Activated CD4-positive, alpha-beta T cell treated with anti-CD3 and anti-CD28 coated beads for 36 hours (primary cell): ENCODE results near the gene HUWE1. TPM values are rescaled to one million over a fixed set of nuclear protein-coding genes. Genes with fewer than 3 reads are reported as not detected.
A peak's percentile ranks its signal among the peaks of the same experiment; 100 is the strongest.

Experiments used
- ATAC-seq: fragments of 200-7000 bp; cut with Tn5 transposase; one replicate; pipeline ENCODE4 v1.10.0; 2021; ENCODE audit warnings: mild to moderate bottlenecking, moderate library complexity
- CTCF ChIA-PET: fragments of 350-600 bp; sonication (Branson Sonifier 250); formaldehyde crosslinking; loops from one replicate; lab custom pipeline; 2021; ENCODE audit warnings: antibody characterized with exemption; lab: Charles Lee
- POLR2A ChIA-PET: fragments of 350-600 bp; sonication (Branson Sonifier 250); formaldehyde crosslinking; loops from one replicate; lab custom pipeline; 2021; ENCODE audit warnings: antibody characterized with exemption, inconsistent platforms; lab: Charles Lee
- DNase-seq: peaks from one replicate; pipeline ENCODE4 v3.0.0-alpha.2; 2020
- H3K27ac Mint-ChIP-seq: one replicate; pipeline ENCODE4 v1.8.0; 2021; ENCODE audit warnings: mixed read lengths
- H3K27me3 Mint-ChIP-seq: one replicate; pipeline ENCODE4 v1.8.0; 2021; ENCODE audit warnings: mixed read lengths
- H3K36me3 Mint-ChIP-seq: one replicate; pipeline ENCODE4 v1.8.0; 2021; ENCODE audit warnings: low read depth, mixed read lengths
- H3K4me1 Mint-ChIP-seq: one replicate; pipeline ENCODE4 v1.8.0; 2021; ENCODE audit warnings: mixed read lengths
- H3K4me3 Mint-ChIP-seq: one replicate; pipeline ENCODE4 v1.8.0; 2021; ENCODE audit warnings: mild to moderate bottlenecking, moderate library complexity, mixed read lengths
- H3K9me3 Mint-ChIP-seq: one replicate; pipeline ENCODE4 v1.8.0; 2021; ENCODE audit warnings: low read depth, mixed read lengths
- intact Hi-C, 2 experiments: fragments of 100-400 bp; cut with DNase I in 1 of 2; cut with micrococcal nuclease in 1 of 2; formaldehyde crosslinking; loops; one replicate each; pipeline versions ENCODE4 v1.14.2 to v1.15.1; 2022 to 2024; cut with DNase I, micrococcal nuclease
- total RNA-seq, 2 experiments: library from RNA; stranded (reverse); gene quantifications; one replicate each; pipeline ENCODE4 v1.2.3, GENCODE V29; 2021

The HUWE1 gene
- total RNA-seq, 2 experiments from 2014 or later = 513 to 554 TPM

DNA sequence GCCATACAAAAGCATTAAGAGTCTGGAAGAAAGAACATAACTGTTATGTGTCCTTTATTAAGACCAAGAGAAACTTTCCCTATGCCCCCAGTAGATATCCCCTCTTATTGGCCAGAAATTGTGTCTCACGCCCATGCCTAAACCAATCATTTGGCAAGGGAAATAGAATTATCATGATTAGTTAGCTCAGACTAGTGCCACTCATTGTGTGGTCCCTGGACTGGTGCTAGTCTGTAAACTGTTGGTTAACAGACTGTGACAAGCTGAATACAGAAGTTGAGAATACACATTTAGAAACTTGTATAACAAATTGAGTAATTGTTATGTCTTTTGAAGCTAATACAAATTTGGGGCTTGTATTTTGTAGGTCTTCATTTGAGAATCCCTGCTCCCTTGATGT lies 8.1 kb upstream of the HUWE1 start:
- H3K27ac Mint-ChIP-seq = no peak overlapping the region
- peaks cover 16% of the 10 kb centered on the region for H3K4me1 Mint-ChIP-seq
- ATAC-seq (no peak), DNase-seq (no peak)
- ChIA-PET CTCF (no interaction called here), POLR2A (no interaction called here)
- intact Hi-C loops = no loop called here
- H3K9me3 Mint-ChIP-seq = no peaks in the 10 kb centered on the region
- H3K36me3 Mint-ChIP-seq = peaks cover 2% of the 10 kb centered on the region
- H3K27me3 Mint-ChIP-seq = no peaks in the 10 kb centered on the region
- no peak overlapping the region for H3K4me3 Mint-ChIP-seq

DNA sequence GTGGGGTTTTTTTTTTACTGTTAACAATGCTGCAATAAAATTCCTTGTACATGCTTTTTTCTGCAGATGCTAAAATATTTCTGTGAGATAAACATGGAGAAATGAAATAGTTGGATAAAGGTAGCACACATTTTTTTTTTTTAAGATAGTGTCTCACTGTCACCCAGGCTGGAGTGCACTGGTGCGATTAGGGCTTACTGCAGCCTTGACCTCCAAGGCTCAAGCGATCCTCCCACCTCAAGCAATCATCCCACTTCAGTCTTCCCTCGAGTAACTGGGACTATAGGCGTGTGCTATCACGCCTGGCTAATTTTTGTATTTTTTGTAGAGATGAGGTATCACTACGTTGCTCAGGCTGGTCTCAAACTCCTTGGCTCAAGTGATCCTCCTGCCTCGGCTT lies 1.8 kb upstream of the HUWE1 start:
- no peaks in the 10 kb centered on the region for H3K27me3 Mint-ChIP-seq
- H3K4me1 Mint-ChIP-seq = peaks cover 4% of the 10 kb centered on the region
- ChIA-PET POLR2A (no interaction called here), CTCF (no interaction called here)
- peaks cover 13% of the 10 kb centered on the region for H3K36me3 Mint-ChIP-seq
- ATAC-seq = no peak
- H3K27ac Mint-ChIP-seq = no peak overlapping the region
- no peak for DNase-seq
- no peak overlapping the region for H3K4me3 Mint-ChIP-seq
- H3K9me3 Mint-ChIP-seq = no peaks in the 10 kb centered on the region
- intact Hi-C loops = loop anchor here in 1 of 2 experiments (10.0 kb wide), 2 partner anchors 667 to 1477 kb away; partner anchors contain the start of gene WNK3

GRCh38 chrX:53685711-53686110 lies 808 bp downstream of the HUWE1 start:
- peak overlapping the region; percentile 93 for H3K27ac Mint-ChIP-seq
- ATAC-seq (no peak), DNase-seq (no peak)
- peak overlapping the region; percentile 80 for H3K4me3 Mint-ChIP-seq
- ChIA-PET CTCF (interaction anchor here (0.6 kb wide), 1 partner anchor 48 kb away, joined by 4 read pairs; no protein-coding TSS in a partner anchor), POLR2A (interaction anchor here (1.9 kb wide), 2 partner anchors 29 to 31 kb away, joined by 10 to 16 read pairs; no protein-coding TSS in a partner anchor)
- H3K27me3 Mint-ChIP-seq = no peaks in the 10 kb centered on the region
- H3K9me3 Mint-ChIP-seq = no peaks in the 10 kb centered on the region
- intact Hi-C loops = loop anchor here (2.0 to 10.0 kb wide), 4 partner anchors 147 to 1479 kb away; partner anchors contain the start of genes FAM120C (in 1 of the 2) and WNK3 (in 1 of the 2)
- H3K36me3 Mint-ChIP-seq = peaks cover 33% of the 10 kb centered on the region
- peaks cover 11% of the 10 kb centered on the region for H3K4me1 Mint-ChIP-seq

DNA sequence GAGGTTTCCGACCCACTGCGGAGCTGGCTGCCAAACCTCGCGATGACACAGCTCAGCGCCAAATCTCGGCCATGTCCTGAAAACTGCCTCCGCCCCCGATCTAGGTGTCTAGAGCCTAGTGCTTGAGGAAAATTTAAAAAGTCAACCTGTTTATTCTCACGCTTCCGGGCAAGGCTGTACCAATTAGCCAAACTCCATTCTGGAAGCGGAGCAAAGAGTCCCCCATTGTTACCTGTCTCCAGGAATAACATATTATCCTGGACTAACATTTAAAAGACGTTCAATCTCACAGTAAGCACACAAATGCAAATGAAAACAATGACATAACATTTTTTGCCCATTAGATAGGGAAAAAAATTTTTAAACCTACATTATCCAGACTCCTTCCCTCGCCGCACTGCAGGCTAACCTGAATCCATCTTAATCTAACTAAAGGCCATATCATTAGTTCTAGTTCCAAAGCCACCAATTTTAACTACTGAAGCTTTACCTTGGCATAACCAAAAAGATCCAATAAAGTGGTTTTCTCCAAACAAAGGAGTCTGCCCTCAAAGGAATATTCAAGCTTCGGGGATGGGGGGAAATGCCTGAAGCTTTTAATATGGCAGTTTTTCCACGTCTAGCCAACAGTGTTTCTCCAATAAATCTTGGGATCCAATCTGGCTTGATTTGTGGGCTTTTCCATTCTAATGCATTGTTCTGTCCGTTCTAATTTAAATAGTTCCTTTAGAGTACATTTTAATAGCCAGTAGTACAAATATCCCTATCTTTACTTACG lies 1.9 kb downstream of the HUWE1 start:
- ChIA-PET POLR2A (interaction anchor here (0.6 to 2.8 kb wide), 8 partner anchors 31 to 955 kb away, joined by 3 to 42 read pairs (median 4); partner anchors contain the start of gene SMC1A), CTCF (interaction anchor here (0.6 to 1.1 kb wide), 10 partner anchors 19 to 558 kb away, joined by 3 to 7 read pairs (median 3); no protein-coding TSS in a partner anchor)
- ATAC-seq (no peak), DNase-seq (no peak)
- Mint-ChIP-seq H3K27ac (peak overlapping the region; percentile 93), H3K4me3 (peak overlapping the region; percentile 80), H3K27me3 (no peaks in the 10 kb centered on the region), H3K4me1 (peaks cover 22% of the 10 kb centered on the region), H3K36me3 (peaks cover 43% of the 10 kb centered on the region), H3K9me3 (no peaks in the 10 kb centered on the region)
- intact Hi-C loops = loop anchor here (1.0 to 10.0 kb wide), 15 partner anchors 30 to 1480 kb away; partner anchors contain the start of genes FAM120C (in 2 of the 2), PHF8 (in 2 of the 2), MAGED2 (in 1 of the 2) and RIBC1 (in 1 of the 2)

- peak overlapping the region; percentile 80 for H3K4me3 Mint-ChIP-seq
- peaks cover 28% of the 10 kb centered on the region for H3K4me1 Mint-ChIP-seq
- peaks cover 49% of the 10 kb centered on the region for H3K36me3 Mint-ChIP-seq
- ATAC-seq (peak; percentile 76), DNase-seq (peak; percentile 94)
- no peaks in the 10 kb centered on the region for H3K9me3 Mint-ChIP-seq
- POLR2A ChIA-PET = interaction anchor here (0.5 to 2.8 kb wide), 9 partner anchors 27 to 955 kb away, joined by 3 to 42 read pairs (median 4); partner anchors contain the start of gene SMC1A
- peak overlapping the region; percentile 93 for H3K27ac Mint-ChIP-seq
- intact Hi-C loops = loop anchor here (1.0 to 10.0 kb wide), 16 partner anchors 31 to 1481 kb away; partner anchors contain the start of genes FAM120C (in 2 of the 2), PHF8 (in 2 of the 2), MAGED2 (in 1 of the 2) and RIBC1 (in 1 of the 2)
- CTCF ChIA-PET = interaction anchor here (0.6 to 1.1 kb wide), 9 partner anchors 20 to 557 kb away, joined by 3 to 7 read pairs (median 3); no protein-coding TSS in a partner anchor
- no peaks in the 10 kb centered on the region for H3K27me3 Mint-ChIP-seq
Measured at GRCh38 chrX:53683556-53684414, 2.7 kb downstream of the HUWE1 start.

- peaks cover 36% of the 10 kb centered on the region for H3K4me1 Mint-ChIP-seq
- CTCF ChIA-PET = interaction anchor here (0.7 kb wide), 1 partner anchor 34 kb away, joined by 3 read pairs; no protein-coding TSS in a partner anchor
Measured at GRCh38 chrX:53682885-53683555, 3.5 kb downstream of the HUWE1 start.

DNA sequence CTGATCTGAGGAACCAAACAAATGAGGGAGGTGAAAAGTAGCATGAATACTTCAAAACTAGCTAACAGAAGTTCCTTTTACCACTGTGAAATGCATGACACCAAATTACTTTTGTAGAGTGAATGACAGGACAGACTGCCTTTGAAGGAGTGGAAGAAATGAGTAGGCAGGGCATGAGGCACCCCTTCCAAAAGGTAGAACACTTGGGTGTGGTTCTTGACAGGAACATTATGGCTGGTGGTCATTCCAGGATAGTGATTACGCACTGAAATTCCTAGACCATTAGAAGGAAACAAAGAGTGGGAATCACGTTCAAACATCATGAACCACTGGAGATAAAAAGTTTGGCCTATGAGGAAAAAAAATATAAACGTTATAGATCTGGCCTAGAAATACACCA lies 4.9 kb downstream of the HUWE1 start:
- peaks cover 62% of the 10 kb centered on the region for H3K36me3 Mint-ChIP-seq
- intact Hi-C loops = loop anchor here (5.0 to 10.0 kb wide), 5 partner anchors 51 to 1483 kb away; partner anchors contain the start of genes MAGED2 (in 1 of the 2), PHF8 (in 1 of the 2) and WNK3 (in 1 of the 2)
- ChIA-PET POLR2A (no interaction called here), CTCF (interaction anchor here (0.7 to 1.2 kb wide), 2 partner anchors 52 to 487 kb away, joined by 3 to 4 read pairs; no protein-coding TSS in a partner anchor)
- ATAC-seq = no peak
- no peaks in the 10 kb centered on the region for H3K27me3 Mint-ChIP-seq
- H3K27ac Mint-ChIP-seq = peak overlapping the region; percentile 95
- peak; percentile 43 for DNase-seq
- no peaks in the 10 kb centered on the region for H3K9me3 Mint-ChIP-seq
- H3K4me1 Mint-ChIP-seq = peaks cover 42% of the 10 kb centered on the region
- H3K4me3 Mint-ChIP-seq = peak overlapping the region; percentile 80

More at GRCh38 chrX:53682885-53683555, 3.5 kb downstream of the HUWE1 start:
- Mint-ChIP-seq H3K27ac (peak overlapping the region; percentile 93), H3K36me3 (peaks cover 55% of the 10 kb centered on the region), H3K4me3 (peak overlapping the region; percentile 80), H3K27me3 (no peaks in the 10 kb centered on the region), H3K9me3 (no peaks in the 10 kb centered on the region)
- ATAC-seq (no peak), DNase-seq (peak; percentile 55)
- POLR2A ChIA-PET = interaction anchor here (0.5 to 2.8 kb wide), 3 partner anchors 27 to 84 kb away, joined by 3 to 42 read pairs (median 3); no protein-coding TSS in a partner anchor
- intact Hi-C loops = loop anchor here (1.0 to 10.0 kb wide), 6 partner anchors 49 to 1482 kb away; partner anchors contain the start of genes MAGED2 (in 1 of the 2), PHF8 (in 1 of the 2) and WNK3 (in 1 of the 2)

GRCh38 chrX:53678667-53679066 lies 7.9 kb downstream of the HUWE1 start:
- no peaks in the 10 kb centered on the region for H3K27me3 Mint-ChIP-seq
- DNase-seq = no peak
- H3K9me3 Mint-ChIP-seq = no peaks in the 10 kb centered on the region
- H3K4me1 Mint-ChIP-seq = peaks cover 66% of the 10 kb centered on the region
- intact Hi-C loops = no loop called here
- no peak for ATAC-seq
- H3K27ac Mint-ChIP-seq = no peak overlapping the region
- ChIA-PET CTCF (interaction anchor here (0.6 to 1.4 kb wide), 8 partner anchors 9 to 365 kb away, joined by 3 to 5 read pairs (median 3); no protein-coding TSS in a partner anchor), POLR2A (interaction anchor here (0.6 to 0.8 kb wide), 2 partner anchors 9 to 35 kb away, joined by 3 read pairs; no protein-coding TSS in a partner anchor)
- peak overlapping the region; percentile 41 for H3K4me3 Mint-ChIP-seq
- H3K36me3 Mint-ChIP-seq = peaks cover 71% of the 10 kb centered on the region

- H3K9me3 Mint-ChIP-seq = no peaks in the 10 kb centered on the region
- H3K27ac Mint-ChIP-seq = no peak overlapping the region
- no peak for DNase-seq
- ChIA-PET CTCF (interaction anchor here (0.6 kb wide), 1 partner anchor 1330 kb away, joined by 5 read pairs; no protein-coding TSS in a partner anchor), POLR2A (no interaction called here)
- peaks cover 65% of the 10 kb centered on the region for H3K36me3 Mint-ChIP-seq
- H3K27me3 Mint-ChIP-seq = no peaks in the 10 kb centered on the region
- no peak for ATAC-seq
- H3K4me3 Mint-ChIP-seq = no peak overlapping the region
- peaks cover 66% of the 10 kb centered on the region for H3K4me1 Mint-ChIP-seq
- intact Hi-C loops = no loop called here
Measured at GRCh38 chrX:53677286-53677685, 9.2 kb downstream of the HUWE1 start.

DNA sequence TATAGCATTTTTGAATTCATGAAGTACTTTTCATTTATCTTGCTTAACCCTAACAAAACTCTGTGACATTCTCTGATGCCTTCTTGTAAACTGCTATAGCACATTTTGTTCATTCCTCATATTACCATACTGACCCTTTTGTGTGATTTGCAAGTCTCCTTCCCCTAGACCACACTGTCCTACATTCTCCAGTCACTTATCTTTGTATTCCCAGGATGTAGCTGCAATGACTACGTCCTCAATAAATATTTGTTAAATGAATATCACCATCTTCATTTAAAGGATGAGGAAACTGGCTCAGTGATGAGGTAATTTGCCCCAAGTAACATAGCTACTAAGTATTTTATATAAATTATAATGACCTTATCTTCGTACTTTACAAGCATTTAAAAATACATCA lies 11.9 kb downstream of the HUWE1 start:
- no peak for ATAC-seq
- Mint-ChIP-seq H3K27ac (no peak overlapping the region), H3K4me1 (peaks cover 59% of the 10 kb centered on the region), H3K9me3 (no peaks in the 10 kb centered on the region), H3K27me3 (no peaks in the 10 kb centered on the region), H3K4me3 (no peak overlapping the region), H3K36me3 (peaks cover 54% of the 10 kb centered on the region)
- CTCF ChIA-PET = no interaction called here
- POLR2A ChIA-PET = no interaction called here
- DNase-seq = no peak
- intact Hi-C loops = no loop called here
